ENCODE results near the gene C7orf25. TPM values are rescaled to one million over a fixed set of nuclear protein-coding genes. Genes with fewer than 3 reads are reported as not detected.

Gene C7orf25
- 1 to 10 TPM; 5.6 to 5.8 TPM for total RNA-seq
- polyA plus RNA-seq (ENCODE audit: insufficient read length in 2 of 2) = 1 to 10 TPM; 3.0 to 3.6 TPM
- long read RNA-seq, donor 1, transcript C7orf25-201 (2 exons, 2,451 nt) = major isoform, 5 of 6 reads
- long read RNA-seq, donor 1, partial matches to known transcripts = 0 of 6 reads
- long read RNA-seq, donor 1, other reads (novel, unspliced or antisense) = 0 of 6 reads
- long read RNA-seq, donor 2, transcript C7orf25-201 (2 exons, 2,451 nt) = major isoform, 5 of 6 reads
- long read RNA-seq, donor 2, partial matches to known transcripts = 0 of 6 reads
- long read RNA-seq, donor 2, other reads (novel, unspliced or antisense) = 0 of 6 reads
- long read RNA-seq, donor 3, partial matches to known transcripts = 0 of 3 reads
- long read RNA-seq, donor 3, other reads (novel, unspliced or antisense) = 0 of 3 reads
- long read RNA-seq, donor 4, transcript C7orf25-201 (2 exons, 2,451 nt) = major isoform, 9 of 19 reads
- long read RNA-seq, donor 4, partial matches to known transcripts = 10 of 19 reads
- long read RNA-seq, donor 4, other reads (novel, unspliced or antisense) = 0 of 19 reads

GRCh38 chr7:42911454-42912447 is at the start of gene C7orf25:
TSS of gene C7orf25 (minus strand) at chr7:42912070. CDS start at chr7:42910900, 1,170 bp downstream.
- peak; percentile 84 to 99 (median 91) for DNase-seq (ENCODE audit: low read depth in 4 of 6, low spot score in 6 of 6)
- under 1% methylated on average over 95 of the region's 95 CpGs for WGBS (ENCODE audit: insufficient coverage)
- Histone ChIP-seq H3K36me3 (ENCODE audit: control insufficient read depth, insufficient read depth, low read length) (peaks cover 5% of the 10 kb centered on the region), H3K4me1 (ENCODE audit: control insufficient read depth, insufficient read depth, low read length) (peaks cover 7% of the 10 kb centered on the region), H3K27me3 (ENCODE audit: control insufficient read depth, insufficient read depth, low read length) (no peaks in the 10 kb centered on the region), H3K9me3 (ENCODE audit: control insufficient read depth, insufficient read depth, low read length) (no peaks in the 10 kb centered on the region), H3K27ac (ENCODE audit: low read depth, low read length) (peak within 1 kb of the TSS; percentile 75), H3K4me3 (ENCODE audit: low read depth, low read length) (peak within 1 kb of the TSS; percentile 68)

- Histone ChIP-seq H3K4me3 (ENCODE audit: low read depth, low read length) (no peak overlapping the region), H3K4me1 (ENCODE audit: control insufficient read depth, insufficient read depth, low read length) (no peaks in the 10 kb centered on the region), H3K27ac (ENCODE audit: low read depth, low read length) (no peak overlapping the region), H3K36me3 (ENCODE audit: control insufficient read depth, insufficient read depth, low read length) (no peaks in the 10 kb centered on the region), H3K9me3 (ENCODE audit: control insufficient read depth, insufficient read depth, low read length) (peaks cover under 1% of the 10 kb centered on the region), H3K27me3 (ENCODE audit: control insufficient read depth, insufficient read depth, low read length) (no peaks in the 10 kb centered on the region)
- 92% methylated on average over 1 of the region's 2 CpGs for WGBS (ENCODE audit: insufficient coverage)
- no peak for DNase-seq (ENCODE audit: low read depth in 4 of 6, low spot score in 6 of 6)
These were observed 49.3 kb upstream of the C7orf25 start for GRCh38 chr7:42961170-42961569.

- H3K27ac ChIP-seq (ENCODE audit: low read depth, low read length) = no peak overlapping the region
- WGBS (ENCODE audit: insufficient coverage) = 78% methylated on average over 2 of the region's 2 CpGs
- H3K27me3 ChIP-seq (ENCODE audit: control insufficient read depth, insufficient read depth, low read length) = no peaks in the 10 kb centered on the region
- no peaks in the 10 kb centered on the region for H3K36me3 ChIP-seq (ENCODE audit: control insufficient read depth, insufficient read depth, low read length)
- DNase-seq (ENCODE audit: low read depth in 4 of 6, low spot score in 6 of 6) = no peak
- no peaks in the 10 kb centered on the region for H3K4me1 ChIP-seq (ENCODE audit: control insufficient read depth, insufficient read depth, low read length)
- H3K4me3 ChIP-seq (ENCODE audit: low read depth, low read length) = no peak overlapping the region
- peaks cover 3% of the 10 kb centered on the region for H3K9me3 ChIP-seq (ENCODE audit: control insufficient read depth, insufficient read depth, low read length)
These were observed 48.9 kb upstream of the C7orf25 start for GRCh38 chr7:42960762-42961161.

GRCh38 chr7:42959549-42959948 is 47.7 kb upstream of the C7orf25 start:
- no peak overlapping the region for H3K27ac ChIP-seq (ENCODE audit: low read depth, low read length)
- DNase-seq (ENCODE audit: low read depth in 4 of 6, low spot score in 6 of 6) = no peak
- peaks cover 3% of the 10 kb centered on the region for H3K9me3 ChIP-seq (ENCODE audit: control insufficient read depth, insufficient read depth, low read length)
- H3K4me3 ChIP-seq (ENCODE audit: low read depth, low read length) = no peak overlapping the region
- no CpG with 5 or more reads among the region's 2 CpGs for WGBS (ENCODE audit: insufficient coverage)
- no peaks in the 10 kb centered on the region for H3K4me1 ChIP-seq (ENCODE audit: control insufficient read depth, insufficient read depth, low read length)
- no peaks in the 10 kb centered on the region for H3K36me3 ChIP-seq (ENCODE audit: control insufficient read depth, insufficient read depth, low read length)
- H3K27me3 ChIP-seq (ENCODE audit: control insufficient read depth, insufficient read depth, low read length) = no peaks in the 10 kb centered on the region

- Histone ChIP-seq H3K4me3 (ENCODE audit: low read depth, low read length) (no peak overlapping the region), H3K9me3 (ENCODE audit: control insufficient read depth, insufficient read depth, low read length) (peaks cover 3% of the 10 kb centered on the region)
These were observed 44.2 kb upstream of the C7orf25 start for GRCh38 chr7:42956062-42956461.

GRCh38 chr7:42953994-42954393 is 42.1 kb upstream of the C7orf25 start:
- Histone ChIP-seq H3K9me3 (ENCODE audit: control insufficient read depth, insufficient read depth, low read length) (peaks cover 3% of the 10 kb centered on the region), H3K27ac (ENCODE audit: low read depth, low read length) (no peak overlapping the region), H3K36me3 (ENCODE audit: control insufficient read depth, insufficient read depth, low read length) (no peaks in the 10 kb centered on the region), H3K4me1 (ENCODE audit: control insufficient read depth, insufficient read depth, low read length) (no peaks in the 10 kb centered on the region), H3K4me3 (ENCODE audit: low read depth, low read length) (no peak overlapping the region), H3K27me3 (ENCODE audit: control insufficient read depth, insufficient read depth, low read length) (no peaks in the 10 kb centered on the region)
- 100% methylated on average over 1 of the region's 4 CpGs for WGBS (ENCODE audit: insufficient coverage)
- DNase-seq (ENCODE audit: low read depth in 4 of 6, low spot score in 6 of 6) = no peak

More at GRCh38 chr7:42956062-42956461, 44.2 kb upstream of the C7orf25 start:
- H3K27ac ChIP-seq (ENCODE audit: low read depth, low read length) = no peak overlapping the region
- no peaks in the 10 kb centered on the region for H3K36me3 ChIP-seq (ENCODE audit: control insufficient read depth, insufficient read depth, low read length)
- no peak for DNase-seq (ENCODE audit: low read depth in 4 of 6, low spot score in 6 of 6)
- H3K4me1 ChIP-seq (ENCODE audit: control insufficient read depth, insufficient read depth, low read length) = no peaks in the 10 kb centered on the region
- H3K27me3 ChIP-seq (ENCODE audit: control insufficient read depth, insufficient read depth, low read length) = no peaks in the 10 kb centered on the region

- no peaks in the 10 kb centered on the region for H3K36me3 ChIP-seq (ENCODE audit: control insufficient read depth, insufficient read depth, low read length)
- H3K9me3 ChIP-seq (ENCODE audit: control insufficient read depth, insufficient read depth, low read length) = peaks cover 3% of the 10 kb centered on the region
- no peak overlapping the region for H3K27ac ChIP-seq (ENCODE audit: low read depth, low read length)
- DNase-seq (ENCODE audit: low read depth in 4 of 6, low spot score in 6 of 6) = no peak
- no peaks in the 10 kb centered on the region for H3K27me3 ChIP-seq (ENCODE audit: control insufficient read depth, insufficient read depth, low read length)
- no peak overlapping the region for H3K4me3 ChIP-seq (ENCODE audit: low read depth, low read length)
- H3K4me1 ChIP-seq (ENCODE audit: control insufficient read depth, insufficient read depth, low read length) = no peaks in the 10 kb centered on the region
- WGBS (ENCODE audit: insufficient coverage) = 73% methylated on average over 4 of the region's 4 CpGs
These were observed 40.5 kb upstream of the C7orf25 start for GRCh38 chr7:42952328-42952727.

- no peak overlapping the region for H3K27ac ChIP-seq (ENCODE audit: low read depth, low read length)
- WGBS (ENCODE audit: insufficient coverage) = 50% methylated on average over 2 of the region's 3 CpGs
- no peaks in the 10 kb centered on the region for H3K4me1 ChIP-seq (ENCODE audit: control insufficient read depth, insufficient read depth, low read length)
- no peak overlapping the region for H3K4me3 ChIP-seq (ENCODE audit: low read depth, low read length)
- H3K36me3 ChIP-seq (ENCODE audit: control insufficient read depth, insufficient read depth, low read length) = no peaks in the 10 kb centered on the region
- no peaks in the 10 kb centered on the region for H3K27me3 ChIP-seq (ENCODE audit: control insufficient read depth, insufficient read depth, low read length)
- no peak for DNase-seq (ENCODE audit: low read depth in 4 of 6, low spot score in 6 of 6)
- no peaks in the 10 kb centered on the region for H3K9me3 ChIP-seq (ENCODE audit: control insufficient read depth, insufficient read depth, low read length)
These were observed 38.5 kb upstream of the C7orf25 start for GRCh38 chr7:42950417-42950816.

GRCh38 chr7:42947521-42947920 is 35.7 kb upstream of the C7orf25 start:
- no peak for DNase-seq (ENCODE audit: low read depth in 4 of 6, low spot score in 6 of 6)
- Histone ChIP-seq H3K4me3 (ENCODE audit: low read depth, low read length) (no peak overlapping the region), H3K27ac (ENCODE audit: low read depth, low read length) (no peak overlapping the region), H3K9me3 (ENCODE audit: control insufficient read depth, insufficient read depth, low read length) (no peaks in the 10 kb centered on the region), H3K27me3 (ENCODE audit: control insufficient read depth, insufficient read depth, low read length) (no peaks in the 10 kb centered on the region), H3K4me1 (ENCODE audit: control insufficient read depth, insufficient read depth, low read length) (no peaks in the 10 kb centered on the region), H3K36me3 (ENCODE audit: control insufficient read depth, insufficient read depth, low read length) (no peaks in the 10 kb centered on the region)
- 73% methylated on average over 1 of the region's 2 CpGs for WGBS (ENCODE audit: insufficient coverage)
